ENCODE results near the gene IGF1R.

Gene IGF1R

DNA sequence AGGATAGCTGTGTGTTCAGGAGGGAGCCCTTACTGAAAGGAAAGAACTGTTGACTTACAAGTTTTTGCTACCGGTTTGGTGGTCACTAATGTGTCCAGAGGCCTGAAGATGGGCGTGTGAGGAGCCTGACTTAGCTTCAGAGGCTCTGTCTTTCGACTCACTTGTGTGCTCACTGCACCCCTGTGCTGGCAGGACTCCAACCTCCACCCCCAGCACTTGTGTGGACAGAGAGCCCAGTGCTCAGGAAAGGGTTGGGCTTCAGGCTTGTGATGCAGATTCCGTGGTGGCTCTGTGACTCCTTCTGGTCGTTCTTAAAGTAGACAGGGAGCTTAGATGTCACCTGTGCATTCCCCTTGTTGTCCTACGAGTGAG, 258.4 kb downstream of the IGF1R start:
- Histone ChIP-seq H3K9me3 (ENCODE audit: control insufficient read depth, low read length) (no peaks in the 10 kb centered on the region), H3K9ac (ENCODE audit: low read length) (no peak overlapping the region), H3K4me1 (ENCODE audit: control insufficient read depth, insufficient read depth, low read length) (peaks cover 19% of the 10 kb centered on the region), H3K4me3 (ENCODE audit: low read length) (no peak overlapping the region), H3K27me3 (ENCODE audit: control insufficient read depth, insufficient read depth, low read length) (no peaks in the 10 kb centered on the region), H3K36me3 (ENCODE audit: control insufficient read depth, insufficient read depth, low read length) (peaks cover 1% of the 10 kb centered on the region)

DNA sequence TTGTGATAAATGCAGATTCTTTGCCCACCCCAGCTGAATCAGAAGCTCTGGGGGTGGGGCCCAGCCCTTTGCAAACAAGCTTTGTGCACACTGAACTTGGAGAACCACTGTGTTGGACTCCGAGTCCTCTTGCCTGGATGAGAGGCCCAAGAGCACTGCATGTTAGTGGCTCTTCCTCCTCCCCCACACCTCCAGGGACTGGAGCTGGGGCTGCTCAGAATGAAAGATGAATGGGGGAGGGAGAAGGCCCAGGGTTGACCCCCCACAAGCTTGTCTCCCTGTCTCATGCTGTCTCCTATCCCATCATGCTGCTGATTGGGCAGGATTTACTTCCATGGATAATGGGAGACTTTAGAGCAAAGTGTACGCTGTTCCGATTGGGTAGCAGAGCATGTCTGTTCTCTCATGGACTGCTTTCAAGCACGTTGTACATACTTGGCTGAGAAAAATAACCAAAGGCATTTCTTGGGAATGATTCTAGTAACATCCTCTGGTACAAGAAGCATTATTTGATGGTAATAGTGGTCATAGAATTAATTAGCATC, 259.7 kb downstream of the IGF1R start:
- Histone ChIP-seq H3K9me3 (ENCODE audit: control insufficient read depth, low read length) (no peaks in the 10 kb centered on the region), H3K4me3 (ENCODE audit: low read length) (no peak overlapping the region), H3K27me3 (ENCODE audit: control insufficient read depth, insufficient read depth, low read length) (no peaks in the 10 kb centered on the region), H3K36me3 (ENCODE audit: control insufficient read depth, insufficient read depth, low read length) (peaks cover 6% of the 10 kb centered on the region), H3K9ac (ENCODE audit: low read length) (no peak overlapping the region), H3K4me1 (ENCODE audit: control insufficient read depth, insufficient read depth, low read length) (peaks cover 19% of the 10 kb centered on the region)

DNA sequence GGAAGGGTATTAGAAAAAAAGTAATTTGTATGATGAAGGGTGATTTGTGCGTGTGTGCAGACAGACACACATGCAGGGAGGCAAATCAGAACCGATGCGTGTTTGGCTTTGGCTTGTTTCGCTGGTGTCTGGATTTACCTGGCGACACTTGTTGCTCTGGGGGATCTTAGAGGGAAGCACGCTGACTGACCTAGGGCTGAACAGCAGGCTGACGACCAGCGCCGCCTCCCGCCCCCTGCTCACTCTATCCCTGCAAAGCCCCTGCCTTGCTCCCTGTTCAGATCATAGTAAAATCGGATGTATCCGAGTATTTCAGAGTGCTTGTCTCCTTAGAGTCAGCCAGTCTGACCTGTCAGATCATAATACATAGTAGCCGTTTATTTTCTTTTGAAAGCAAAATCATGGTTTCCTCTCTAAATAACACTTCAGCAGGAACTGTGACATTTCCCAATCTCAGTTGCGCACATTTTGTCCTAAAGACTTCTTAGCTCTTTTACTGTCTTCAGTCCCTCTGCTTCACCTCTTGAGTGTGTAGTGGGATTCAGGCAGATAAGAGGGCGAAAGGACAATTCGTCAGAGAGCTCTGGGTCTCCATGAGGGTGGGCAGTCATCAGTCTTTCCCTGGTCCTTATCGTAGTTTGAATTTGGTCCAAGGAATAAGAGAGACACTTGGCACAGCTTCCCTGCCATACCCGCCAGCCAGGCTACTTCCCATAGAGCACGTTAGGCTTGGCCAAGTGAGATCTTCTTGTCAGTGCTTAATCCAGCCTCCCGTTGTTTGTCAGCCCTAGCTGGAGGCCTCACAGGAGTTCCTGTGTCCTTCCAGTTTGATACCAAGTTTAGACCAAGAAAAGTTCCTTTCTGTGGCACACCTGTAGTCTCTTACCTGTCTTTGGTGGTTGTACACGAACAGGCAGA, 261.9 kb downstream of the IGF1R start:
- no peaks in the 10 kb centered on the region for H3K27me3 ChIP-seq (ENCODE audit: control insufficient read depth, insufficient read depth, low read length)
- no peak overlapping the region for H3K4me3 ChIP-seq (ENCODE audit: low read length)
- H3K9ac ChIP-seq (ENCODE audit: low read length) = no peak overlapping the region
- peaks cover 30% of the 10 kb centered on the region for H3K4me1 ChIP-seq (ENCODE audit: control insufficient read depth, insufficient read depth, low read length)
- no peaks in the 10 kb centered on the region for H3K9me3 ChIP-seq (ENCODE audit: control insufficient read depth, low read length)
- peaks cover 6% of the 10 kb centered on the region for H3K36me3 ChIP-seq (ENCODE audit: control insufficient read depth, insufficient read depth, low read length)

DNA sequence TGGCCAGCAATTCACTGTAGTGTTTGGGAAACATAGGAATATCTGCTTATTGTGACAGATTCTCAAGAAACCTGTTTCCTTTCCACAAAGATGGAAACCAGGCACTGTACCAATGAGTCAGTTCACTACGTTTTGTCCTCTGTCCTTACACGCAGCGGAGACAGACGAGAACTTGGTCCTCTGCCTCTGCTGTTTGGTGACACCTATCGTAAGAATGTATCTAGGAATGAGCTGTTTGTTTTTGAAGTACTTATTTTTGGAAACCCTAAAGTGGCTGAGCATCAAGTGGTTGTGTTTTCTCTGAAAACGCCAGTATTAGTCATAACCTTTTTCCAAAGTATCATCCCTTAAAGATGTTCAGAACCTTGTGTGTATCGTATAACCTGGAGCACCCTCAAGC, 266.3 kb downstream of the IGF1R start:
- Histone ChIP-seq H3K4me1 (ENCODE audit: control insufficient read depth, insufficient read depth, low read length) (peaks cover 21% of the 10 kb centered on the region), H3K36me3 (ENCODE audit: control insufficient read depth, insufficient read depth, low read length) (peaks cover 14% of the 10 kb centered on the region), H3K4me3 (ENCODE audit: low read length) (no peak overlapping the region), H3K9me3 (ENCODE audit: control insufficient read depth, low read length) (no peaks in the 10 kb centered on the region), H3K27me3 (ENCODE audit: control insufficient read depth, insufficient read depth, low read length) (no peaks in the 10 kb centered on the region), H3K9ac (ENCODE audit: low read length) (no peak overlapping the region)

DNA sequence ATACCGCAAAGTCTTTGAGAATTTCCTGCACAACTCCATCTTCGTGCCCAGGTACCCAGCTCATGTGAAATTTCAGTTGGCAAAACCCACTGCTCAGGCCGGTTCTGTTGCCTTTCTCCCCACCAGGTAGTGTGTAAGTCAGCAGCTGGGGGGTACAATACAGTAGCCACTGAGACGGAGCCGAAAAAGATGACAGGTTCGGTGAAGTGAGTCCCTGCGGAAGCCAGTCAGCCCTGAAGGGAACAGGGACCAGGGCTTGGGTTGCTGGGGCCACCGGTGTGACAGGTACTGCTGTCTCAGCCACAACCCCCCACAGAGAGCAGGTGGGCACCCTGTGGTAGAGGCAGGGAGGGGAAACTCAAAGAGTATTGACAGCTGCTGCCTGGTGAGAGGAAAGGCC, 268.5 kb downstream of the IGF1R start:
- Histone ChIP-seq H3K36me3 (ENCODE audit: control insufficient read depth, insufficient read depth, low read length) (peaks cover 11% of the 10 kb centered on the region), H3K27me3 (ENCODE audit: control insufficient read depth, insufficient read depth, low read length) (no peaks in the 10 kb centered on the region), H3K4me1 (ENCODE audit: control insufficient read depth, insufficient read depth, low read length) (peaks cover 21% of the 10 kb centered on the region), H3K4me3 (ENCODE audit: low read length) (no peak overlapping the region), H3K9ac (ENCODE audit: low read length) (no peak overlapping the region), H3K9me3 (ENCODE audit: control insufficient read depth, low read length) (no peaks in the 10 kb centered on the region)

DNA sequence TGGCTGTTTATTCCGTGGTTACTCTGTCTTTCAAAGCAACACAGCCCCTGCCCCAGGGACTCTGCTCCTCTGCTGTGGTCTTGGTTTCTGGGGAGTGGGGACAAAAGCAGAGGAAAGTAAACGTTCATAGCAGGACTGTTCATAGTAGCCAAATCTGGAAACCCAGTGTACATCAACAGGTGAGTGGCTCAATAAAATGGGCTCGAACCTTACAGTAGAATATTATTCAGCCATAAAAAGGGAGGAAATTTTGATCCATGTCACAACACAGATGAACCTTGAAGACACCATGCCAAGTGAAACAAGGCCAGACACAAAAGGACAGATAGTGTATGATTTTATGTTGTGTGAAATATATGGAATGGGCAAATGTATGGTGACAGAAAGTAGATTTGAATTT, 269.1 kb downstream of the IGF1R start:
- Histone ChIP-seq H3K4me3 (ENCODE audit: low read length) (no peak overlapping the region), H3K4me1 (ENCODE audit: control insufficient read depth, insufficient read depth, low read length) (peaks cover 21% of the 10 kb centered on the region), H3K9me3 (ENCODE audit: control insufficient read depth, low read length) (no peaks in the 10 kb centered on the region), H3K36me3 (ENCODE audit: control insufficient read depth, insufficient read depth, low read length) (peaks cover 11% of the 10 kb centered on the region), H3K27me3 (ENCODE audit: control insufficient read depth, insufficient read depth, low read length) (no peaks in the 10 kb centered on the region), H3K9ac (ENCODE audit: low read length) (no peak overlapping the region)

DNA sequence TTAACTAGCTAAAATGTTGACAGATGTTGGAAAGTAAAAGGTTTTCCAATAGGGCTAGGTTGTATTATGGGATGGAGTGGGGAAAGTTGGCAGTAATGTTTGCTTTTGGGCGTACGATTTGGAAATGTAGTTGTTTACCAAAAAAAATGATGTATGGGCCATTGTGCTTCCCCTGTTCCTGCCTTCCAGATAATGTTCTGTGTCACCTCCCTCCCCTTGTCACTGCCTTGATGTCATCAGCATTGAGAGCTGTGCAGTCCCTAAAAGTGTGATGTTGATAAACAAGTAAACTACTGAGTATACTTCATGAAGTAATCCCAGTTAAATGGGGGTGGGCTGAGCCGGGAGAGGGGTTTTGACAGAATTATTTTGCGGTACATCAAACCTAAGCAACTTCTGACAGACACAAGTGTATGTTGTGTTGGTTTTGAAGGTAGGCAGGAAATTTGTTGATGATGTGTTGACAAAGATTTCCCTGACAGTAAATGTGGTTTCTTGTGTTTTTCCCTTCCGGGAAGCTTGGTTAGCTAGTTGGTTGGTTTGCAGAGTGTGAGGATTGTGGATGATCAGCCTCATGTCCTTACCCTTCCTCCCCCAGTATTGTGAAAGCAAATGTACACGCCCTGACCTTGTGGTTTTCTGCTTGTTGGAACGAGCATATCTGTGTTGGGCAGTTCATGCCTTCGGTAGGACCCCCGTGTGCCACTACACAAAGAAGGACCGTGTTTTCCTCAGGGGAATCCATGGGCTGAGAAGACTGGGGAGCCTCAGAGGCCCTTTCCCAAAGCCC, 271.9 kb downstream of the IGF1R start:
- Histone ChIP-seq H3K9me3 (ENCODE audit: control insufficient read depth, low read length) (no peaks in the 10 kb centered on the region), H3K36me3 (ENCODE audit: control insufficient read depth, insufficient read depth, low read length) (peaks cover 12% of the 10 kb centered on the region), H3K4me1 (ENCODE audit: control insufficient read depth, insufficient read depth, low read length) (peaks cover 10% of the 10 kb centered on the region), H3K4me3 (ENCODE audit: low read length) (no peak overlapping the region), H3K9ac (ENCODE audit: low read length) (no peak overlapping the region), H3K27me3 (ENCODE audit: control insufficient read depth, insufficient read depth, low read length) (no peaks in the 10 kb centered on the region)

DNA sequence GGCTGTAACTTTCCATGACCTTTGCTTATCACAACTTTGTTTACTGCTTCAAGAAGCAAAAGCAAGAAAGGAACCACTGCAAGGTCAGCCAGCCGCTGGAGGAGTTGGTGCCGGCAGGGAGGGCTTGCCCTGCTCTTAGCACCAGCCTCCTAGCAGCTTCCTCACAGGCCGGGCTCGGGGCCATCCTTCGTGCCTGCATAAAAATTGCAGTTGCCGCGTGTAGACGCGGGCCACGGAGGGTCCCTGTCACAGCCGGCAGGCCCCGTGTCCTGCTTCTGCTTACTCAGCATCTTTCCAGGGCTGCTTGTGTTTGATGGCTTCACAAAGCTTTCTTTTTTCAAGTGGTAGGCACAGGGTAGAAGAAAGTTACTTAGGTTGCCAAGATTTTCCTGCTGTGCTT, 274.8 kb downstream of the IGF1R start:
- H3K4me1 ChIP-seq (ENCODE audit: control insufficient read depth, insufficient read depth, low read length) = no peaks in the 10 kb centered on the region
- peaks cover 5% of the 10 kb centered on the region for H3K36me3 ChIP-seq (ENCODE audit: control insufficient read depth, insufficient read depth, low read length)
- no peak overlapping the region for H3K9ac ChIP-seq (ENCODE audit: low read length)
- H3K9me3 ChIP-seq (ENCODE audit: control insufficient read depth, low read length) = no peaks in the 10 kb centered on the region
- H3K4me3 ChIP-seq (ENCODE audit: low read length) = no peak overlapping the region
- H3K27me3 ChIP-seq (ENCODE audit: control insufficient read depth, insufficient read depth, low read length) = no peaks in the 10 kb centered on the region

DNA sequence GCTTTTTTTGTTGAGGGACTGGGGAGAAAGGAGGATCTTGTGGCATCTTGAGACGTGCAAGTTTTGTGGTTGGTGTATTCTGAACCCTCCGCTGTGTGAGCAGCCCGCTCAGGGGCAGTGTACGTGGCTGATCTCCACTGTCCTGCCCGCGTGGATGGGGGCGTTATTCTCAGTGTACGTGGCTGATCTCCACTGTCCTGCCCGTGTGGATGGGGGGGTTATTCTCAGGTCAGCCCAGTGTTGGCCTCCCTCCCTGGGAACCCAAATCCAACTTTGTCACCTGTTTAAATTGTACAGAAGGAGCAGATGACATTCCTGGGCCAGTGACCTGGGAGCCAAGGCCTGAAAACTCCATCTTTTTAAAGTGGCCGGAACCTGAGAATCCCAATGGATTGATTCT, 275.2 kb downstream of the IGF1R start:
- Histone ChIP-seq H3K9me3 (ENCODE audit: control insufficient read depth, low read length) (no peaks in the 10 kb centered on the region), H3K36me3 (ENCODE audit: control insufficient read depth, insufficient read depth, low read length) (peaks cover 5% of the 10 kb centered on the region), H3K9ac (ENCODE audit: low read length) (no peak overlapping the region), H3K4me1 (ENCODE audit: control insufficient read depth, insufficient read depth, low read length) (no peaks in the 10 kb centered on the region), H3K27me3 (ENCODE audit: control insufficient read depth, insufficient read depth, low read length) (no peaks in the 10 kb centered on the region), H3K4me3 (ENCODE audit: low read length) (no peak overlapping the region)

DNA sequence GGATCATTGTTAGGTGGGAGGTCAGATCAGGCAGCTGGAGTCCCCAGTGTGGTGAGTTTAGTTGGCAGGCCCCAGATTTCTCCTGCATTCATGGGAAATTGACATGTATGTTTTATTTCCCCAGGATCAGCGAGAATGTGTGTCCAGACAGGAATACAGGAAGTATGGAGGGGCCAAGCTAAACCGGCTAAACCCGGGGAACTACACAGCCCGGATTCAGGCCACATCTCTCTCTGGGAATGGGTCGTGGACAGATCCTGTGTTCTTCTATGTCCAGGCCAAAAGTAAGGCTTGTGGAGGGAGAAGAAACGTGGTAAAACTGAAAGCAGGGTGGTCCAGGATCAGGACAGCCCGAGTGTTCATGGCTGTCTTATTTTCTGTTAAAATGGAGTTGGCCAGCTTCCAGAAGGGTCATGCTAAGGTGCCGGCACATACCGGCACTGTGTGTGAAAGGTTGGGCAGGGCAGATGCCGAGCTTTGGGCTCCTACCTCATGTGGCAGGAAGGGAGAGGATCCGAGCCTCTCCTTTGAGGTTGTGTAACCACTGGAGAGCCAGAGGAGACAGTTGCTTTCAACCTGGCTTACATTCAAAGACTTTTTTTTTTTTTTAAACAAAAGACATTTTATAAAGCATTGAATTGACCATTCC, 276.2 kb downstream of the IGF1R start:
- Histone ChIP-seq H3K9me3 (ENCODE audit: control insufficient read depth, low read length) (no peaks in the 10 kb centered on the region), H3K27me3 (ENCODE audit: control insufficient read depth, insufficient read depth, low read length) (no peaks in the 10 kb centered on the region), H3K4me3 (ENCODE audit: low read length) (no peak overlapping the region), H3K9ac (ENCODE audit: low read length) (no peak overlapping the region), H3K36me3 (ENCODE audit: control insufficient read depth, insufficient read depth, low read length) (peaks cover 5% of the 10 kb centered on the region), H3K4me1 (ENCODE audit: control insufficient read depth, insufficient read depth, low read length) (no peaks in the 10 kb centered on the region)

DNA sequence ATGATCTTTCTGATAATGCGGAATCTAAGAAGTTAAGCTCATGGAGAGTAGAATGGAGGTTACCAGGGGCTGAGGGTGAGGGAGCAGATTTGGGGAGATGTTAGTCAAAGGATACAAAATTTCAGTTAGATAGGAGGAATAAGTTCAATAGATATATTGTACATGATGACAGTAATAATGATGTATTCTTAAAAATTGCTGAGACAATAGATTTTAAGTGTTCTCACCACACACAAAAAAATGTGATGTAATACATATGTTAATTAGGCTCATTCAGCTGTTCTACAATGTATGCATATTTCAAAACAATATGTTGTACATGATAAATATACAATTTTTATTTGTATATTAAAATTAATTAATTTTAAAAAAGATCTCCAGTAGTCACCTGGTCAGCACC, 277.9 kb downstream of the IGF1R start:
- Histone ChIP-seq H3K4me1 (ENCODE audit: control insufficient read depth, insufficient read depth, low read length) (no peaks in the 10 kb centered on the region), H3K4me3 (ENCODE audit: low read length) (no peak overlapping the region), H3K9me3 (ENCODE audit: control insufficient read depth, low read length) (no peaks in the 10 kb centered on the region), H3K36me3 (ENCODE audit: control insufficient read depth, insufficient read depth, low read length) (peaks cover 5% of the 10 kb centered on the region), H3K9ac (ENCODE audit: low read length) (no peak overlapping the region), H3K27me3 (ENCODE audit: control insufficient read depth, insufficient read depth, low read length) (no peaks in the 10 kb centered on the region)

DNA sequence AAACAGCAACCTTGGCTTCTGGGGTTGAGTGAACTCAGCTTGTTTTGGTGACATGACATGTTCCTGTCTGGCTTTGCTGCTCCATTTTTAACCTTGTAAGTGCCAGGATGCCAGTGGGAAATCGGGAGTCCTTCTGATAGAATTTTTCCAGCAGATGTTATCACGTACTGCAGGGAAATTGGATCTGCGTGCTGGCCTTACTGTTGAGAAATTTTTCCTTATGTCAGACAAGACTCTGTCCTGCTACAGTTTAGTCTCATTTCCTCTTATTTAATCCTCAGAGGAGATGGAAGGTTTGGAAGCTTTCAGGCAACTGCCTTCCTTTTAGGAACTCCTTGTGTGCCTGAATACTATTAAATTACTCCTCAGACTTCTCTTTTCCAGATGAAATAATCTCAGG, 278.7 kb downstream of the IGF1R start:
- Histone ChIP-seq H3K9me3 (ENCODE audit: control insufficient read depth, low read length) (no peaks in the 10 kb centered on the region), H3K9ac (ENCODE audit: low read length) (no peak overlapping the region), H3K4me1 (ENCODE audit: control insufficient read depth, insufficient read depth, low read length) (no peaks in the 10 kb centered on the region), H3K36me3 (ENCODE audit: control insufficient read depth, insufficient read depth, low read length) (peaks cover 5% of the 10 kb centered on the region), H3K4me3 (ENCODE audit: low read length) (no peak overlapping the region), H3K27me3 (ENCODE audit: control insufficient read depth, insufficient read depth, low read length) (no peaks in the 10 kb centered on the region)
